HG02798 (cell line): ENCODE data around the gene MCTP2.
"Not testable (repeated sequence)": the region's sequence is repeated elsewhere in the genome, so short reads cannot be mapped to it uniquely, and the experiment has no call there.

Experiments used
- ATAC-seq: cut with Tn5 transposase; IDR thresholded peaks from one replicate; pipeline ENCODE4 v1.9.1; 2021; ENCODE audit warnings: mild to moderate bottlenecking; ENCODE audit not compliant: unreplicated experiment, poor library complexity

Gene MCTP2

GRCh38 chr15:94233441-94233840, 2.1 kb downstream of the MCTP2 start:
- no peak for ATAC-seq

- peak; percentile 16 for ATAC-seq
Measured at GRCh38 chr15:94234300-94234699, 2.9 kb downstream of the MCTP2 start.

- no peak for ATAC-seq
Measured at GRCh38 chr15:94235041-94235440, 3.7 kb downstream of the MCTP2 start.

DNA sequence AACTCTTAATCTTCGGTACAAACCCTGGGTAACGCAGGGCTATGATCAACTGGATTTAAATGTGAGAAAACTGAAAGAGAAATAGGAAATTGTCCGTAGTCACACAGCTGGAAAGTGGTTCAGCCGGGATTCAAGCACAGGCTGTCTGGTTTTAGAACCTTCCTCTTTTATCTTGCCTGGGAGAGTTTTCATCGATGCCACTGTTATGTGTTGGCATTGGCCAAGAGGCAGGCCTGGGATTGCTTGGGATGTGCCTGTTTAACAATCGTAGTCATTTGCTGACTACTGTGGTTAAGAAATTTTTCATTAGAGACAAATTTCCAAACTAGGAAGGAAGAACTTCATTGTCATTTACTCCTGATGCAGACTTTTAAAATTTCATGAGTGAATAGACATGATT, 4.3 kb downstream of the MCTP2 start:
- ATAC-seq: no peak

- no peak for ATAC-seq
Measured at GRCh38 chr15:94236608-94237007, 5.2 kb downstream of the MCTP2 start.

GRCh38 chr15:94237903-94238302, 6.5 kb downstream of the MCTP2 start:
- ATAC-seq: no peak

DNA sequence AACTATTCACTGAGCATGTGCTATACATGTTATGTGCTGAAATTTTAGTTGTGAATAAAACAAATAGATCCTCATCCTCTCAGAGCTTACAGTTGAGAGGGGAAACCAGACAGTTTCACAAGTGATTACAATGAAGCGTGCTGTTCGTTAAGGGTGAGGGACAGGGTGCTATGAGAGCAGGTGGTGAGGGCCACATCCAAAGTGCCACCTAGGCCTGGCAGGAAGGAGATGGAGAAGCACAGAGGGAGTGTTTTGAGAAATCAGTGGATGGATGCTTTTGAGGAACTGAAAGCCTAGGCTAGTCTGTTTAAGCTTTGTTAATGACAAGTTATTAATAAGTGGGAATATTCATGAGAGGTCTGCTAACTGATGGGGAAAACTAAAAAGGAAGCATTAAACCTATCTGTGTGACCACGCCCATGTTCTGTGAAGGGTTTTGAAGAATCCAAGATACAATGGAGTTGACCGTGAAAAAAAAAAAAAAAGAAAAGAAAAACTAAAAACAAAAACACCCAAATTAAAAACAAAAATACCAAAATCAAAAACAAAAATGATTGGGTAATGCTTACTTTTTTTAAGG, 7.3 kb downstream of the MCTP2 start:
- ATAC-seq: peak; percentile 65

- ATAC-seq: no peak
Measured at GRCh38 chr15:94239474-94239873, 8.1 kb downstream of the MCTP2 start.

GRCh38 chr15:94240480-94240879, 9.1 kb downstream of the MCTP2 start:
- no peak for ATAC-seq

DNA sequence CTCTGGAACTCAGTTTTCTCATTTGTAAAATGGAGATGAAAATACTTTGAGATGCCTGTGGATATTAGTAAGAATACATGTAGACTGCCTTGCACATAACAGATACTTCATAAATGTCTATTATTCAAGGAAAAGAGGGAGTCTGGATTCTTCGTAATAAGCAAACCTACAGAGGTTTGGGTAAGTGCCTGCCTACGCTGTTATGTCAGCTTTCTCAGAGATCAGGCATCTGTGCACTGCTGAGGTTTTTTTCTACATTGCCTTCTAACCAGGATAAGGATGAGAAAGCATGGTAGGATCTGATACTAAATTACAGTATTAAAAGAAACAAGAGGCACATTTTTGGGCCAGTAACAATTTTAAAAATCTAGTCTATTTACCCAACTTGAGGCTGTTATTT, 10.9 kb downstream of the MCTP2 start:
- ATAC-seq: no peak

- ATAC-seq: not testable (repeated sequence)
Measured at GRCh38 chr15:94243003-94243402, 11.6 kb downstream of the MCTP2 start.

- ATAC-seq: no peak
Measured at GRCh38 chr15:94243418-94243817, 12.1 kb downstream of the MCTP2 start.

- ATAC-seq: peak; percentile 44
Measured at GRCh38 chr15:94246016-94246415, 14.7 kb downstream of the MCTP2 start.

DNA sequence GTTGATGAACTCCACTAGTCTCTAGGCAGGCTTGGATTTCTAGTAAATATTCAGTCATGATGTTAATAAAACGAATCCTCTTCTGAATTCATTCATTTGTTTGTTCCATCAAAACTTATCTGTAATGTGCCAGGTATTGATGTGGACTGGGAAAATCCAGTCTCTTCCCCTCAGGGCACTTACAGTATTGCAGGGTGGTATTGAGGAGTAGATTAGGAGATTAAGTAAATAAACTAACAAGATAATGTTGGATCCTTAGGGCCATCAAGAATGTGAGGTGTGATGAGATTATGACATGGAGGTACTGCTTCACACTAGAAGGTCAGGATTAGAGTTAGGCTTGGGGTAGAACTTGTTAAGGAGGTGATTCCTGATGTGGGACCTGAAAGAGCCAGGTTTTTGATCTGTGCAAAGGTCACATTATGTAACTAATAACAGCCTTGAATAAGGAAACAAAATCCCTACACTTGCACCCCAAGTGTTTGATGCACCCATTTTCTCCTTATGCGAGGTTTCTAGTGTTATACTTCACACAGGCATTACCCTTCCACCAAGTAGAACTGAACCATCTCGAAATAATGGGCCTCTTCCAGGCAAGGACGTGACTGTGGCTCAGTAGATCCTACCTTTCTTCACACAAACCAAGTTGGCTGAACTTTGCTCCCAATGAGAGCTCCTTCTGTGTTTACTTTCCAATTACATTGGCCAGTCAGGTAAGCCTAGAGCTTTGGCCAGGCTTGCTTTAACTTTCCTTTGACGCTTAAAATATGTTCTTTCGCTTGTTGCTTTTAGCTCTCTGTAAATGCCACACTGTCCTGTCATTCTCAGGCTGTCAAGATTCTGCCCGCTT, 16.7 kb downstream of the MCTP2 start:
- ATAC-seq: no peak

DNA sequence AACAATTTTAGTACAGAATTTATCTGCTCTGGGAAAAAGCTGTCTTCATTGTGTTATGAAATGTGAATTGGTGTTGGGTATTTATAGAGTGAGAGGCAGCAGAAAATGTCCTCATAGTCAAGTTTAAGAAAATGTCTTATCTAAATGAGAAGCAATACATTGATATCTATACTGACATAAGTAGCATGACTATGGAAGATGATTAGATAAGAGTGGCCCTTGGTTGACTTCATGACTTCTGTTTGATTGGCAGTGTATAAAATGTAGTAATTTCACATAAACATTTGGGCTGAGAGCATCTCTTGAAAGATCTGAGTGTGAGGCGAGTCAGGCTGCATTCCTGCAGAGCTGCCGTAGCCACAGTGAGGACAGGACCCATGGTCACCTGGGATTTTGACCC, 19.4 kb downstream of the MCTP2 start:
- no peak for ATAC-seq

DNA sequence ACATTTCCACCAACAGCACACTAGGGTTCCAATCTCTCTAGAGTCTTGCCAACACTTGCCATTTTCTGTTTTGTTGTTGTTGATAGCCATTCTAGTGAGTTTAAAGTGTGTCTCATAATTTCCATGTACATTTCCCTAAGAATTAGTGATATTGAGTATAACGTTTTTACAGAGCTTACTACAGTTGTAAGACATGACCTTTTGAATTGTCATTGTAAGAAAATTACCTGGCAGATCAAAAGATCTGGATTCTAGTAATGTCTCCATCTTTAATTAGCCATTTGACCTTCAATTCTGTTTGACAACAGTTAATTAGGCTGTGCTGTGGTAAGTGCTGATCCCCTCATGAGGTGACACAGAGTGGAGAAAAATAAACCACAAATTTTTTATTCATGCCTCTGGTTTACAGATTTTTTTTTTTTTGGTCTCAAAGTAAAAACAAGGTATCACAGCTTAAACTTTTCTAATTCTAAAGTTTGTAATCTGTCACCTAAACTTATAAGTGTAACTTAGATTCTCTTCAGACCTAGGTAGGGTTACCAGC, 20.9 kb downstream of the MCTP2 start:
- ATAC-seq: no peak

- ATAC-seq: no peak
Measured at GRCh38 chr15:94252906-94253491, 21.6 kb downstream of the MCTP2 start.

DNA sequence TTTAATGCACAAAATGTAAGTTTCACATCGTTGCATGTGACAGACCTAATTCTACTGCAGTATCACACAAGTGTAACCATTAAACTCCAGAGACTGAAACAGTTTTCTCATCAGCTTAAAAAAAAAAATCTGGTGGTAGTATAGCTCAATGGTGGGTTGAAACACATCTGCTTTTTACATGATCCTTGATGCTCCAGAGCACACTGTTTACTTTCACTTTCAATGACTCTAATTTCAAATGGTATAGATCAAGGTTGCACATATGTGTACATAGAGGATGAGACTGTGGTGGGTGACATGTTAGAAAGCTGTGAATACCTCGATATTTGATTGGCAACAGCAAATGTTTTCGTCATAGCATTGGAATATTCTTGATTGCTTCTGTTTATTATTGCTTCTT, 22.4 kb downstream of the MCTP2 start:
- ATAC-seq: peak; percentile 34

DNA sequence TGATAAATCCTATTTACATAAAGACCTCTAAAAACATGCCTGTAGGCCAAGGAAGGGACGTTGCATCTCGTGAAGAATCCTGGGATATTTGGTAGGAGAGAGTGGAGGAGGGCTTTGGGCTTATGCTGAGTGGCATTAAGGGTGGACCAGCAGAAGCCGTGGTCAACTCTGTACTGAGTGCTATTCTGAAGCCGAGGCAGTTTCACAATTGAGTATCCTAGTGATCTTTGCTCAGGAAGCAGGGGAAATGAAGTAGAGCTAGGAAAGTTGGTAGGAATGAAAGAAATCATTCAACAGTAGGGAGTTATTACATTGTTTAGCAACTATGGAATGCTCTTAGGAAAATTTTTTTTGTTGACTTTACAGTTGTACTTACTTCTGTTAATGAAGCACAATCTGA, 24.2 kb downstream of the MCTP2 start:
- ATAC-seq: no peak

GRCh38 chr15:94256511-94256910, 25.1 kb downstream of the MCTP2 start:
- no peak for ATAC-seq

DNA sequence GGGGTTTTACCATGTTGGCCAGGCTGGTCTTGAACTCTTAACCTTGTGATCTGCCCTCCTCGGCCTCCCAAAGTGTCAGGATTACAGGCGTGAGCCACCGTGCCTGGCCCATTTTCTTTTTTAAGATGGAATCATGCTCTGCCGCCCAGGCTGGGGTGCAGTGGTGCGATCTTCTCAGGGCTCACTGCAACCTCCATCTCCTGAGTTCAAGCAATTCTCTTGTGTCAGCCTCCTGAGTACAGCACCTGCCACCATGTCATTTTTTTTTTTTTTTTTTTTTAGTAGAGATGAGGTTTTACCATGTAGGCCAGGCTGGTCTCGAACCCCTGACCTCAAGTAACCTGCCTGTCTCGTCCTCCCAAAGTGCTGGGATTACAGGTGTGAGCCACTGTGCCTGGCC, 26.4 kb downstream of the MCTP2 start:
- peak; percentile 1 for ATAC-seq
